Measurements from ENCODE around the gene ACSF2. TPM values are rescaled to one million over a fixed set of nuclear protein-coding genes. Genes with fewer than 3 reads are reported as not detected.

ACSF2 gene
- total and polyA plus RNA-seq, 2 of the 13 experiments (the other 11 are each of a cell fraction or from before 2014, with no cell fraction given): 87.3 to 109 TPM

- TF ChIP-seq ZBTB40 (IDR thresholded peaks at IDR 0.05) (no peak), ZBTB40 (CRISPR knock-in tag; IDR thresholded peaks at IDR 0.05) (0 out of 2 replicates have a peak, but pooled peaks have one; percentile 33), ZNF784 (CRISPR knock-in tag; IDR thresholded peaks at IDR 0.05; ENCODE audit: borderline replicate concordance) (peak; percentile 14; the same call in 1 of the 2 replicates), MEF2D (CRISPR knock-in tag; IDR thresholded peaks at IDR 0.05) (0 out of 2 replicates have a peak, but pooled peaks have one; percentile 10), GZF1 (CRISPR knock-in tag; IDR thresholded peaks at IDR 0.05) (no peak), TAF1 (CRISPR knock-in tag; IDR thresholded peaks at IDR 0.05) (peak; percentile 58), ELK4 (CRISPR knock-in tag; IDR thresholded peaks at IDR 0.05; ENCODE audit: borderline replicate concordance) (no peak), ZSCAN5A (CRISPR knock-in tag; IDR thresholded peaks at IDR 0.05; ENCODE audit: borderline replicate concordance) (peak; percentile 87; the same call in 1 of the 2 replicates), ZNF639 (CRISPR knock-in tag; conservative IDR thresholded peaks at IDR 0.05) (peak; percentile 71), STAG1 (CRISPR knock-in tag; IDR thresholded peaks at IDR 0.05) (no peak), ZBTB2 (CRISPR knock-in tag; IDR thresholded peaks at IDR 0.05; ENCODE audit: low read depth) (no peak)
These were observed 1.1 kb downstream of the ACSF2 start (continued) for GRCh38 chr17:50426814-50427787.

Measured in HepG2 (cell line).